Adrenal gland (tissue), 12 donors: ENCODE measurements around the gene KLB. TPM values are rescaled to one million over a fixed set of nuclear protein-coding genes. Genes with fewer than 3 reads are reported as not detected.

Experiments used
- DNase-seq, 7 donors: peaks; one replicate each; pipeline ENCODE4 v3.0.0-alpha.2; 2019 to 2020
- H3K27ac ChIP-seq, 5 donors: fragments of 200-600 bp; sonication (generic) in 4 of 5; 1 replicate in 3 of 5; 2 replicates in 2 of 5; pipeline versions ENCODE4 v1.5.1 to v1.8.0; 2016 to 2020; ENCODE audit warnings: mild to moderate bottlenecking in 1 of 5
- H3K27me3 ChIP-seq: fragments of 200-600 bp; 2 replicates; pipeline ENCODE4 v1.8.0; 2021
- H3K36me3 ChIP-seq, 2 donors: fragments of 200-600 bp; replicated peaks in 1 of 2; 1 replicate in 1 of 2; 2 replicates in 1 of 2; pipeline versions ENCODE4 v1.5.1 to v1.8.0; 2018 to 2022
- H3K4me1 ChIP-seq, 2 donors: fragments of 200-600 bp; replicated peaks in 1 of 2; 1 replicate in 1 of 2; 2 replicates in 1 of 2; pipeline versions ENCODE4 v1.5.1 to v1.8.0; 2018 to 2021
- H3K4me3 ChIP-seq, 4 donors: fragments of 200-600 bp; sonication (generic) in 3 of 4; one replicate each; pipeline ENCODE4 v1.5.1; 2016 to 2018
- H3K9me3 ChIP-seq, 3 donors: fragments of 200-600 bp; sonication (generic) in 1 of 3; replicated peaks in 1 of 3; 1 replicate in 2 of 3; 2 replicates in 1 of 3; pipeline versions ENCODE4 v1.5.1 to v1.8.0; 2016 to 2021
- CTCF ChIP-seq, 6 experiments: fragments of 450-650 bp in 4 of 6; fragments of 200-600 bp in 2 of 6; sonication (generic) in 1 of 6; IDR thresholded peaks; 1 replicate in 5 of 6; 2 replicates in 1 of 6; pipeline versions ENCODE4 v1.5.1 to v1.8.0; 2016 to 2021; ENCODE audit warnings: antibody characterized with exemption in 6 of 6, mild to moderate bottlenecking in 2 of 6, moderate library complexity in 1 of 6
- POLR2A ChIP-seq, 2 donors: fragments of 450-650 bp; IDR thresholded peaks; one replicate each; pipeline ENCODE4 v1.6.1; 2017; ENCODE audit warnings: antibody characterized with exemption in 2 of 2, mild to moderate bottlenecking in 2 of 2, moderate library complexity in 1 of 2
- WGBS, 4 donors: extraction: QIAGEN DNeasy Blood & Tissue Kit in 2 of 4; methylation state at CpG; one replicate each; pipeline versions ENCODE4 v1.1.5 to v1.1.7; 2013 to 2017; 5-methylcytosine and 5-hydroxymethylcytosine counted together
- intact Hi-C, 2 donors: fragments of 100-400 bp; cut with DNase I; formaldehyde crosslinking; loops; one replicate each; pipeline versions ENCODE4 v1.14.1 to v1.15.0; 2022 to 2023
- polyA plus RNA-seq, 3 donors: library from polyadenylated mRNA; stranded (reverse); fragments of 200-250 nt in 2 of 3; fragments of 350-450 nt in 1 of 3; fragmentation: Illumina TruSeq in 1 of 3; extraction: RNeasy Lipid Tissue Mini Kit (QIAGEN cat#74804) in 1 of 3; gene quantifications; one replicate each; pipeline ENCODE4 v1.2.3, GENCODE V29; 2013 to 2014
- total RNA-seq, 9 donors: library from RNA; depleted of rRNA in 4 of 9; stranded (reverse); fragments of >200 nt in 4 of 9; fragments of 120-200 nt in 1 of 9; fragmentation: NEBNext Ultra II Directional in 1 of 9; extraction: Animal tissue kit (Norgen Biotek cat#: 25700) in 1 of 9; gene quantifications; one replicate each; pipeline versions ENCODE4 v1.1.0 to v1.2.4, GENCODE V29; 2013 to 2023
- donor health status: healthy with polysubstance abuse.
- donor health status: Bipolar disorder and iron deficiency.
- donor health status: DM: yes; HTN: yes; CAD: no.
- donor health status: DM: no; HTN: no; CAD: no.
- donor health status: DM: no; HTN: no; CAD: no.
- donor health status: DM: yes; HTN: yes; CAD: no.

Gene KLB
- total and polyA plus RNA-seq, 12 donors: under 0.01 to 1.1 (median 0.15) TPM; not detected in 2

DNA sequence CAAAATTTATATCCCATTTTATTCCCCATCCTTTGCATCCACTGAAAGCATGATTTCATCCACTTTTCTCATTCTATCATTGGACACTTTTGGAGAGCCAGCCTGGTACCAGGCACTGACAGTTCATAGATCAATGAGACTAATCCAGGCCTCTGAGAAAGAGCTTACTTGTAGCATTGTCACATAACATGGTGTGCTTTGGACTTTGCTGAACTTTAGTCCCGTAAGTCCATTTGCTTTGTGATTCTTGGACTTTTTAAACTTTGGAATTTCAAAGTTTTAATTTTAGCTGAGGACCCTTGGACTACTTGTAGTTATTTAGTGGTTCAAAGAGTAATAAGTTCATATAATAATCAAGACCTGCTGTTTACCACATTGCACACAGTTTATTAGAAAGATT, 63.7 kb downstream of the KLB start:
- no peak for TF ChIP-seq CTCF (IDR thresholded peaks at IDR 0.05)
- no peak for TF ChIP-seq POLR2A (IDR thresholded peaks at IDR 0.05)
- Histone ChIP-seq H3K36me3 (peaks cover 0 to 4% of the 10 kb centered on the region in 2 donors), H3K9me3 (no peaks in the 10 kb centered on the region), H3K4me3 (no peak overlapping the region), H3K27ac (peak overlapping the region in 1 of 5 donors; percentile 58), H3K27me3 (no peaks in the 10 kb centered on the region), H3K4me1 (peaks cover 0 to 13% of the 10 kb centered on the region in 2 donors)
- 84 to 96% (median 85%) methylated on average over 1 of the region's 1 CpG for WGBS, 4 donors
- intact Hi-C loops: no loop called here
- no peak for DNase-seq

GRCh38 chr4:39472396-39472795, 65.7 kb downstream of the KLB start:
- Histone ChIP-seq H3K4me1 (peaks cover 0 to 13% of the 10 kb centered on the region in 2 donors), H3K27me3 (no peaks in the 10 kb centered on the region), H3K27ac (no peak overlapping the region), H3K4me3 (no peak overlapping the region), H3K9me3 (no peaks in the 10 kb centered on the region), H3K36me3 (peaks cover 0 to 4% of the 10 kb centered on the region in 2 donors)
- intact Hi-C loops: no loop called here
- 69 to 83% (median 74%) methylated on average over 3 of the region's 3 CpGs for WGBS, 4 donors
- no peak for TF ChIP-seq CTCF (IDR thresholded peaks at IDR 0.05)
- TF ChIP-seq POLR2A (IDR thresholded peaks at IDR 0.05): no peak
- no peak for DNase-seq

- TF ChIP-seq CTCF (IDR thresholded peaks at IDR 0.05): no peak
- TF ChIP-seq POLR2A (IDR thresholded peaks at IDR 0.05): no peak
- no peaks in the 10 kb centered on the region for H3K27me3 ChIP-seq
- no peaks in the 10 kb centered on the region for H3K4me1 ChIP-seq
- no peak overlapping the region for H3K27ac ChIP-seq
- intact Hi-C loops: no loop called here
- H3K9me3 ChIP-seq: no peaks in the 10 kb centered on the region
- no peak overlapping the region for H3K4me3 ChIP-seq
- DNase-seq: no peak
- peaks cover 0 to 4% of the 10 kb centered on the region in 2 donors for H3K36me3 ChIP-seq
- WGBS, 4 donors: 80 to 90% (median 86%) methylated on average over 5 of the region's 5 CpGs
Observed at GRCh38 chr4:39476187-39476895, 69.6 kb downstream of the KLB start.

DNA sequence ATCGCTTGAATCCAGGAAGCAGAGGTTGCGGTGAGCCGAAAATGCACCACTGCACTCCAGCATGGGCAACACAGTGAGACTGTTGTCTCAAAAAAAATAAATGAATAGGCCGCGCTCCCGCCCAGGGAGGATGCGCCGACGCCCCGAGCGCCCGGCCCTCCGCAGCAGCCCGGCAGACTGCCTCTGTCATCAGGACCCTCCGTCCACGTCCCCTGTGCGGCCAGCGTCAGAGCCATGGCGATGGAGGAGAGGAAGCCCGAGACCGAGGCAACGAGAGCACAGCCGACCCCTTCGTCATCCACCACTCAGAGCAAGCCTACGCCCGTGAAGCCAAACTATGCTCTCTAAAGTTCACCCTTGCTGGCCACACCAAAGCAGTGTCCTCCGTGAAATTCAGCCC, 73.5 kb downstream of the KLB start:
- Histone ChIP-seq H3K27ac (no peak overlapping the region), H3K36me3 (no peaks in the 10 kb centered on the region), H3K4me3 (no peak overlapping the region), H3K27me3 (no peaks in the 10 kb centered on the region), H3K4me1 (no peaks in the 10 kb centered on the region), H3K9me3 (no peaks in the 10 kb centered on the region)
- TF ChIP-seq POLR2A (IDR thresholded peaks at IDR 0.05) (no peak), CTCF (IDR thresholded peaks at IDR 0.05) (no peak)
- intact Hi-C loops: no loop called here
- 96 to 98% (median 97%) methylated on average over 17 to 27 of the region's 27 CpGs for WGBS, 4 donors
- DNase-seq: no peak
